ACHN (cell line): ENCODE measurements around the gene GAP43.
"Not testable (repeated sequence)": the region's sequence is repeated elsewhere in the genome, so short reads cannot be mapped to it uniquely, and the experiment has no call there.

Experiments used
- DNase-seq: peaks from one replicate; pipeline ENCODE4 v3.0.0-alpha.2; 2015
- in situ Hi-C: cut with HindIII; loops from 2 replicates; pipeline ENCODE4 v1.10.0; 2017; ENCODE audit warnings: low sequenced_read_pairs, low pct_ligation_motif_present, low pct_unique_long_range_greater_than_20kb

The GAP43 gene

DNA sequence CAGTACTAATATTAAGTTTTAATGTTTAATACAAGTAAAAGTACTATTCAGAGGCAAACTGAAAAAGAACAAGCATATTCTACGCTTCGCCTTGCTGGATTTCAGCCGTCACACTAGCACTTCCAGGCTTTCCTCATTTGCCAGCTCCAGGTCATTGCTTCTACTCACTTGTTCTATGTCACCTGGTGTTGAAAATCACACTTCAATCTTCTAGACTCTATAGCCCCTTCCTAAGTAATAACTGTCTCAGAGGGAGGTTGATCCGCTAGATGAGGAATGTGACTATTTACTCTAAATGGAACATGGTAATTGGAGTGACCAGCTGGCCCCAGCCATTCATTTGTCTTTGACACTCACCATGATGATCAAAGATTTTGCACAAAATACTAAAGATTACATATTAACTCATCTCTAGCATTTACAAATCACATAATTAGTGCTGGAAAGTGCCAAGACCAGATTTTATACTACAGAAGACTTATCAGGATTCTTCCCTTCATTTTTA, 92.0 kb downstream of the GAP43 start:
- DNase-seq = no peak
- in situ Hi-C loops = no loop called here

DNA sequence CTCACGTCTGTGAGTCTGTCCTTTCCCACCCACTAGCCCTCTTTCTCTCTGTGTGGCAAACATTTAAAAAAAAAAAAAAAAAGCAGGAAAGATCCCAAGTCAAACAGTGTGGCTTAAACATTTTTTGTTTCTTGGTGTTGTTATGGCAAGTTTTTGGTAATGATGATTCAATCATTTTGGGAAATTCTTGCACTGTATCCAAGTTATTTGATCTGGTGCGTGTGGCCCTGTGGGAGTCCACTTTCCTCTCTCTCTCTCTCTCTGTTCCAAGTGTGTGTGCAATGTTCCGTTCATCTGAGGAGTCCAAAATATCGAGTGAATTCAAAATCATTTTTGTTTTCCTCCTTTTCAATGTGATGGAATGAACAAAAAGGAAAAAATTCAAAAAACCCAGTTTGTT, 97.7 kb downstream of the GAP43 start:
- no peak for DNase-seq
- in situ Hi-C loops = no loop called here

DNA sequence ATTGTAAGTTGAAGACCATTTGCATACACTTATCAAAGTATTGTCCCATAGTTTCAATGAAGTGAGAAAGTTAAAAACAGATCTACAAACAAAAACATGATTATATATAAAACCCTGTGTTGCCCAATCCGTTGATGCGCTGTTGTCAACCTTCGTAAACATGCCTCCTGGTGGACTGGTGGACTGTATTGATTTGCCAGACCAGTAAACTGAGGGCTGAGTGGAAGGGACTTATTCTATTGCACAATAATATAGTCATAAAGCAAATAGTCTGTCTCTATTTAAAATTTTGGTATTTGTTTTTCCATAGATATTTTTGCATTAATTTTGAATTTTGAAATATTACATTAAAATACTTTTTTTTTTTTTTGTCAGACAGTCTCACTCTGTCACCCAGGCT, 102.5 kb downstream of the GAP43 start:
- in situ Hi-C loops = no loop called here
- DNase-seq = no peak

DNA sequence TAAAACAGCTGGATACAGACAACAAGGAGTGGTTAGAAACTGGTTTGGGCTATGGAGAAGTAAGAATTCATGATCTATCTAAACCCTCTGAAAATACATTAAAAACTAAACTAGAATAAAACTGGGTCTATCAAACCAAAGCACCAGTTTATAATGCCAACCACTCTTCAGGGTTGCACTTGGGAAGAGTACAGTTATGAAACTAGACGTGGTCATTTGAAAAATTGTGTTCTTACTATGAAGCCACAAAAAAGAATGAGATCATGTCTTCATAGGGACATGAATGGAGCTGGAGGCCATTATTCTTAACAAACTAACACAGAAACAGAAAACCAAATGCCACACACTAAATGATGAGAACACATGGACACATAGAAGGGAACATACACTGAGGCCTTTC, 103.8 kb downstream of the GAP43 start:
- no peak for DNase-seq
- in situ Hi-C loops = no loop called here

- in situ Hi-C loops = no loop called here
- no peak for DNase-seq
These were observed 104.7 kb downstream of the GAP43 start for GRCh38 chr3:115728013-115728412.

- in situ Hi-C loops, DNase-seq: not testable (repeated sequence)
These were observed 113.0 kb downstream of the GAP43 start for GRCh38 chr3:115736341-115736740.

DNA sequence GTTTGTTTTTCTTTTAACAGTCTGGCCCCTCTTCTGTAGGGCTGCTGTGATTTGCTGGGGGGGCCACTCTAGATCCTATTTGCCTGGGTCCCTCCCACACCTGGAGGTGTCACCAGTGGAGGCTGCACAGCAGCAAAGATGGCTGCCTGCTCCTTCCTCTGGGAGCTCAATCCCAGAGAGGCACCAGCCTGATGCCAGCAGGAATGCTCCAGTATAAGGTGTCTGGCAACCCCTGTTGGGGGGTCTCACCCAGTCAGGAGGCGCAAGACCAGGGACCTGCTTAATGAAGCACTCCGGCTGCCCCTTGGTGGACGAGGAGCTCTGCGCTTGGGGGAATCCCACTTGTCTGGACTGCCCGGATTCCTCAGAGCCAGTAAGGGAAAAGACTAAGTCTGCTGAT, 118.3 kb downstream of the GAP43 start:
- in situ Hi-C loops = no loop called here

GRCh38 chr3:115744516-115744915, 121.2 kb downstream of the GAP43 start:
- in situ Hi-C loops, DNase-seq: not testable (repeated sequence)

More for the DNA sequence above, 118.3 kb downstream of the GAP43 start:
- no peak for DNase-seq

- in situ Hi-C loops = not testable (repeated sequence)
These were observed 129.7 kb downstream of the GAP43 start for GRCh38 chr3:115752978-115753377.

GRCh38 chr3:115758076-115758763, 134.9 kb downstream of the GAP43 start:
- in situ Hi-C loops = no loop called here
- no peak for DNase-seq

More at GRCh38 chr3:115752978-115753377, 129.7 kb downstream of the GAP43 start:
- DNase-seq = not testable (repeated sequence)

- no peak for DNase-seq
- in situ Hi-C loops = no loop called here
These were observed 137.4 kb downstream of the GAP43 start for GRCh38 chr3:115760716-115761115.

GRCh38 chr3:115761927-115762305, 138.6 kb downstream of the GAP43 start:
- in situ Hi-C loops = no loop called here
- no peak for DNase-seq

GRCh38 chr3:115766587-115767482, 143.5 kb downstream of the GAP43 start:
- in situ Hi-C loops = no loop called here

DNA sequence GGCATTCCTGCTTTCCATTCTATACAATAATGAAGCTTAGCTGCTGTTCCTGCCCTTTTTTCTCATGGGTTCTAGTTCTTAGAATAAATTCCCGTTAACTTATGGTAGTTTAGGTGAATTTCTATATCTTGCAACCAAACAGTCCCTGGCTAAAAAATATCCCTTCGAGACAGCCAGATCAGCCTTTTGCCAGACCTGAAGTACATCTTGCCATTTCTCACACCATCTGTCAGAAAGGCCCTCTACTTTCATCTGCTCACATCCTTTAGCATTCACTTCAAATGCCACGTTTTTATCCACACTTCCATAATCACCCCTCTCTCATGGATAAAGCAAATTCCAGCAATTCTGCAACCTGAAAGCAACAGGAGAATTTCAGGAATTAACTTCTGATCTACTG, 145.4 kb downstream of the GAP43 start:
- in situ Hi-C loops = no loop called here
- no peak for DNase-seq

More at GRCh38 chr3:115766587-115767482, 143.5 kb downstream of the GAP43 start:
- DNase-seq = no peak
